Measurements from ENCODE around the gene GDPD3. TPM values are rescaled to one million over a fixed set of nuclear protein-coding genes. Genes with fewer than 3 reads are reported as not detected.

GDPD3 gene
- total RNA-seq, 2 experiments from 2014 or later = 11.8 to 13.2 TPM

- no peaks in the 10 kb centered on the region for H3K4me1 Mint-ChIP-seq
- POLR2A ChIA-PET = interaction anchor here (0.6 kb wide), 1 partner anchor 8 kb away, joined by 3 read pairs; no protein-coding TSS in a partner anchor
- H3K9me3 Mint-ChIP-seq = peaks cover 5% of the 10 kb centered on the region
- CTCF ChIA-PET = interaction anchor here (1.4 to 3.9 kb wide), 2 partner anchors 8 to 12 kb away, joined by 6 to 21 read pairs; partner anchors contain the start of gene GDPD3
- no peak for DNase-seq
- H3K4me3 Mint-ChIP-seq = no peak overlapping the region
- H3K27ac Mint-ChIP-seq = no peak overlapping the region
- peaks cover 10% of the 10 kb centered on the region for H3K36me3 Mint-ChIP-seq (ENCODE audit: low read depth)
- H3K27me3 Mint-ChIP-seq = no peaks in the 10 kb centered on the region
Measured at GRCh38 chr16:30104492-30104891, 8.8 kb downstream of the GDPD3 start.

GRCh38 chr16:30104090-30104489 lies 9.2 kb downstream of the GDPD3 start:
- no peaks in the 10 kb centered on the region for H3K4me1 Mint-ChIP-seq
- peaks cover 5% of the 10 kb centered on the region for H3K9me3 Mint-ChIP-seq
- POLR2A ChIA-PET = interaction anchor here (0.6 kb wide), 1 partner anchor 9 kb away, joined by 3 read pairs; no protein-coding TSS in a partner anchor
- H3K36me3 Mint-ChIP-seq (ENCODE audit: low read depth) = peaks cover 12% of the 10 kb centered on the region
- H3K27me3 Mint-ChIP-seq = no peaks in the 10 kb centered on the region
- DNase-seq = no peak
- CTCF ChIA-PET = interaction anchor here (1.4 to 3.9 kb wide), 2 partner anchors 8 to 11 kb away, joined by 6 to 21 read pairs; partner anchors contain the start of gene GDPD3
- H3K27ac Mint-ChIP-seq = no peak overlapping the region
- no peak overlapping the region for H3K4me3 Mint-ChIP-seq

GRCh38 chr16:30096862-30097563 lies 16.3 kb downstream of the GDPD3 start:
- Mint-ChIP-seq H3K9me3 (peaks cover 26% of the 10 kb centered on the region), H3K27me3 (no peaks in the 10 kb centered on the region), H3K27ac (peak overlapping the region; percentile 94), H3K4me1 (peaks cover 41% of the 10 kb centered on the region), H3K36me3 (ENCODE audit: low read depth) (peaks cover 47% of the 10 kb centered on the region), H3K4me3 (peak overlapping the region; percentile 67)
- DNase-seq = peak; percentile 26
- ChIA-PET POLR2A (no interaction called here), CTCF (interaction anchor here (1.0 to 2.3 kb wide), 3 partner anchors 13 to 333 kb away, joined by 3 to 11 read pairs (median 4); partner anchors contain the start of genes DCTPP1 and GDPD3)

GRCh38 chr16:30096105-30096861 lies 17.1 kb downstream of the GDPD3 start, which contains the start of gene YPEL3:
TSS of gene YPEL3 (minus strand) at chr16:30096213. CDS start at chr16:30095482, 731 bp downstream.
- H3K9me3 Mint-ChIP-seq = peaks cover 26% of the 10 kb centered on the region
- CTCF ChIA-PET = interaction anchor here (0.6 to 2.3 kb wide), 4 partner anchors 14 to 333 kb away, joined by 3 to 11 read pairs (median 4); partner anchors contain the start of genes DCTPP1 and GDPD3
- H3K4me1 Mint-ChIP-seq = peaks cover 48% of the 10 kb centered on the region
- H3K27me3 Mint-ChIP-seq = no peaks in the 10 kb centered on the region
- H3K4me3 Mint-ChIP-seq = peak within 1 kb of the TSS; percentile 83
- POLR2A ChIA-PET = interaction anchor here (0.6 kb wide), 1 partner anchor 20 kb away, joined by 4 read pairs; no protein-coding TSS in a partner anchor
- peak within 1 kb of the TSS; percentile 94 for H3K27ac Mint-ChIP-seq
- peak; percentile 92 for DNase-seq
- peaks cover 47% of the 10 kb centered on the region for H3K36me3 Mint-ChIP-seq (ENCODE audit: low read depth)

GRCh38 chr16:30095166-30096078 lies 17.9 kb downstream of the GDPD3 start:
- Mint-ChIP-seq H3K27ac (peak overlapping the region; percentile 92), H3K27me3 (no peaks in the 10 kb centered on the region), H3K4me3 (peak overlapping the region; percentile 83), H3K9me3 (peaks cover 22% of the 10 kb centered on the region), H3K36me3 (ENCODE audit: low read depth) (peaks cover 47% of the 10 kb centered on the region), H3K4me1 (peaks cover 51% of the 10 kb centered on the region)
- POLR2A ChIA-PET = interaction anchor here (0.6 kb wide), 1 partner anchor 19 kb away, joined by 4 read pairs; no protein-coding TSS in a partner anchor
- no peak for DNase-seq
- CTCF ChIA-PET = interaction anchor here (0.6 to 8.0 kb wide), 5 partner anchors 15 to 334 kb away, joined by 3 to 112 read pairs (median 4); partner anchors contain the start of genes DCTPP1, GDPD3 and PPP4C

GRCh38 chr16:30094541-30095165 lies 18.7 kb downstream of the GDPD3 start:
- Mint-ChIP-seq H3K36me3 (ENCODE audit: low read depth) (peaks cover 47% of the 10 kb centered on the region), H3K9me3 (peaks cover 21% of the 10 kb centered on the region), H3K27me3 (no peaks in the 10 kb centered on the region), H3K4me1 (peaks cover 58% of the 10 kb centered on the region), H3K4me3 (peak overlapping the region; percentile 83), H3K27ac (peak overlapping the region; percentile 92)
- ChIA-PET POLR2A (no interaction called here), CTCF (interaction anchor here (0.6 to 8.0 kb wide), 4 partner anchors 16 to 357 kb away, joined by 3 to 112 read pairs (median 25); partner anchors contain the start of genes ALDOA, GDPD3 and PPP4C)
- DNase-seq = no peak

- Mint-ChIP-seq H3K4me1 (peaks cover 67% of the 10 kb centered on the region), H3K4me3 (peak overlapping the region; percentile 81), H3K9me3 (peaks cover 8% of the 10 kb centered on the region), H3K27ac (peak overlapping the region; percentile 90), H3K27me3 (no peaks in the 10 kb centered on the region), H3K36me3 (ENCODE audit: low read depth) (peaks cover 36% of the 10 kb centered on the region)
- peak; percentile 61 for DNase-seq
- POLR2A ChIA-PET = interaction anchor here (1.0 to 2.4 kb wide), 4 partner anchors 16 to 518 kb away, joined by 3 to 7 read pairs (median 4); partner anchors contain the start of genes ALDOA and ZNF689
- CTCF ChIA-PET = interaction anchor here (0.5 to 8.0 kb wide), 34 partner anchors 10 to 511 kb away, joined by 3 to 112 read pairs (median 6); partner anchors contain the start of genes ALDOA, CORO1A, DCTPP1 and GDPD3
Measured at GRCh38 chr16:30092373-30093010, 20.8 kb downstream of the GDPD3 start.

- H3K4me3 Mint-ChIP-seq = peak within 1 kb of the TSS; percentile 81
- peak within 1 kb of the TSS; percentile 90 for H3K27ac Mint-ChIP-seq
- H3K27me3 Mint-ChIP-seq = no peaks in the 10 kb centered on the region
- DNase-seq = peak; percentile 93
- peaks cover 65% of the 10 kb centered on the region for H3K4me1 Mint-ChIP-seq
- ChIA-PET CTCF (interaction anchor here (0.5 to 8.0 kb wide), 42 partner anchors 11 to 545 kb away, joined by 3 to 112 read pairs (median 4); partner anchors contain the start of genes ALDOA, CORO1A, DCTPP1 and GDPD3), POLR2A (interaction anchor here (1.0 to 2.4 kb wide), 4 partner anchors 15 to 519 kb away, joined by 3 to 7 read pairs (median 4); partner anchors contain the start of genes ALDOA and ZNF689)
- H3K36me3 Mint-ChIP-seq (ENCODE audit: low read depth) = peaks cover 35% of the 10 kb centered on the region
- H3K9me3 Mint-ChIP-seq = peaks cover under 1% of the 10 kb centered on the region
Measured at GRCh38 chr16:30091474-30092372, 21.6 kb downstream of the GDPD3 start, which contains the start of gene TBX6. TSS of gene TBX6 (minus strand) at chr16:30091924. CDS start at chr16:30091193, 731 bp downstream.

- Mint-ChIP-seq H3K4me3 (peak overlapping the region; percentile 40), H3K27ac (peak overlapping the region; percentile 80)
Measured at GRCh38 chr16:30090610-30091331, 22.6 kb downstream of the GDPD3 start.

More at GRCh38 chr16:30090610-30091331, 22.6 kb downstream of the GDPD3 start:
- POLR2A ChIA-PET = interaction anchor here (1.0 to 2.4 kb wide), 3 partner anchors 25 to 95 kb away, joined by 3 to 7 read pairs (median 5); partner anchors contain the start of gene ALDOA
- Mint-ChIP-seq H3K9me3 (no peaks in the 10 kb centered on the region), H3K4me1 (peaks cover 60% of the 10 kb centered on the region), H3K27me3 (no peaks in the 10 kb centered on the region), H3K36me3 (ENCODE audit: low read depth) (peaks cover 30% of the 10 kb centered on the region)
- DNase-seq = no peak
- CTCF ChIA-PET = interaction anchor here (0.9 to 8.0 kb wide), 16 partner anchors 12 to 524 kb away, joined by 3 to 112 read pairs (median 7); partner anchors contain the start of genes ALDOA, CORO1A, DCTPP1 and GDPD3

Data from activated CD4-positive, alpha-beta T cell treated with anti-CD3 and anti-CD28 coated beads, Interleukin-2, amount 10 ng/mL, durations not matched to agents 7 days and 5 days (primary cell).